K562 (cell line): Measurements from ENCODE around the gene ZCCHC24. TPM values are rescaled to one million over a fixed set of nuclear protein-coding genes. Genes with fewer than 3 reads are reported as not detected.

ENCODE experiments used
- ATAC-seq: fragments of 200-7000 bp; cut with Tn5 transposase; 3 replicates; pipeline ENCODE4 v1.9.1; 2020; ENCODE audit warnings: moderate library complexity
- BruUV-seq: library from RNA; stranded (reverse); fragments of 400-500 nt; replicated peaks from 2 replicates; lab custom pipeline; 2021; lab: Mats Ljungman, UMichigan
- CTCF ChIA-PET: fragments of 300-600 bp; formaldehyde crosslinking; extraction: SDS; loops from one replicate; lab custom pipeline; 2021; ENCODE audit warnings: low intra/inter-chr PET ratio; lab: Yijun Ruan, JAX
- POLR2A ChIA-PET: fragments of 300-600, 350-650 bp; sonication (Branson Sonifier 250); formaldehyde crosslinking; extraction: SDS; loops from one replicate; lab custom pipeline; 2021; ENCODE audit warnings: antibody characterized with exemption, inconsistent platforms; lab: Yijun Ruan, JAX
- DNase-seq, 4 experiments: peaks; one replicate each; pipeline versions ENCODE4 v3.0.0 to v3.0.0-alpha.2; 2011 to 2018; ENCODE audit warnings: low spot score in 3 of 4, mixed read lengths in 3 of 4; ENCODE audit errors: extremely low read depth in 1 of 4
- FAIRE-seq: peaks from 2 replicates; lab custom pipeline; 2011; peaks lifted over from hg19 to GRCh38; lab: Jason Lieb, UNC
- H2AFZ ChIP-seq: 2 replicates; pipeline ENCODE4 v1.6.0; 2011; ENCODE audit warnings: low read depth, low read length, control low read depth, inconsistent platforms
- H3K27ac ChIP-seq: fragments of 200-600 bp; 3 replicates; pipeline ENCODE4 v1.8.0; 2011; ENCODE audit warnings: low read depth, mild to moderate bottlenecking, control low read depth, inconsistent platforms, low read length, moderate library complexity, mixed read lengths; ENCODE audit errors: extremely low read depth
- H3K27me3 ChIP-seq, 2 experiments: fragments of 300-600 bp in 1 of 2; 2 replicates in 1 of 2; 3 replicates in 1 of 2; pipeline versions ENCODE4 v1.6.0 to v1.8.0; 2011; ENCODE audit warnings: inconsistent platforms in 2 of 2, low read length in 2 of 2, mild to moderate bottlenecking in 1 of 2, mixed read lengths in 1 of 2, moderate library complexity in 1 of 2; ENCODE audit not compliant: control insufficient read depth in 2 of 2, insufficient read depth in 2 of 2
- H3K36me3 ChIP-seq: fragments of 300-600 bp; 3 replicates; pipeline ENCODE4 v1.8.0; 2011; ENCODE audit warnings: mild to moderate bottlenecking, low read length, inconsistent platforms; ENCODE audit not compliant: control insufficient read depth, insufficient read depth
- H3K4me1 ChIP-seq, 2 experiments: fragments of 200-600 bp in 1 of 2; replicated peaks in 1 of 2; 2 replicates in 1 of 2; 3 replicates in 1 of 2; pipeline versions ENCODE4 v1.5.1 to v1.8.0; 2011; ENCODE audit warnings: inconsistent platforms in 2 of 2, low read length in 2 of 2, mild to moderate bottlenecking in 1 of 2, mixed read lengths in 1 of 2, moderate library complexity in 1 of 2; ENCODE audit not compliant: control insufficient read depth in 2 of 2, insufficient read depth in 2 of 2
- H3K4me2 ChIP-seq: 2 replicates; pipeline ENCODE4 v1.6.1; 2011; ENCODE audit warnings: low read length, control low read depth, inconsistent platforms, mixed read lengths; ENCODE audit not compliant: insufficient read depth
- H3K4me3 ChIP-seq: fragments of 200-600 bp; sonication (generic), shearing (Covaris generic); 2 replicates; pipeline ENCODE4 v1.5.1; 2016; ENCODE audit warnings: control low read depth, inconsistent platforms
- H3K79me2 ChIP-seq: fragments of 200-600 bp; 3 replicates; pipeline ENCODE4 v1.8.0; 2011; ENCODE audit warnings: low read length, inconsistent platforms; ENCODE audit not compliant: control insufficient read depth, insufficient read depth
- H3K9ac ChIP-seq, 2 experiments: 2 replicates each; pipeline versions ENCODE4 v1.6.0 to v1.6.1; 2011; ENCODE audit warnings: low read depth in 2 of 2, low read length in 2 of 2, control low read depth in 1 of 2, inconsistent platforms in 1 of 2, mild to moderate bottlenecking in 1 of 2, mixed read lengths in 1 of 2; ENCODE audit not compliant: insufficient read depth in 1 of 2
- H3K9me1 ChIP-seq: one replicate; pipeline ENCODE4 v1.6.0; 2011; ENCODE audit warnings: inconsistent platforms, mild to moderate bottlenecking, low read length, moderate library complexity; ENCODE audit not compliant: control insufficient read depth, insufficient read depth
- H3K9me3 ChIP-seq: replicated peaks from 2 replicates; pipeline ENCODE4 v1.5.1; 2011; ENCODE audit warnings: low read depth, low read length, inconsistent platforms; ENCODE audit not compliant: control insufficient read depth, insufficient read depth
- H4K20me1 ChIP-seq: replicated peaks from 2 replicates; pipeline ENCODE4 v1.6.1; 2011; ENCODE audit warnings: low read length, inconsistent platforms, mixed read lengths; ENCODE audit not compliant: control insufficient read depth, insufficient read depth
- ARHGAP35 ChIP-seq: fragments of 450-650 bp; IDR thresholded peaks from 2 replicates; pipeline ENCODE4 v1.6.1; 2018; ENCODE audit not compliant: partially characterized antibody
- BRF2 ChIP-seq: IDR thresholded peaks from 3 replicates; pipeline ENCODE4 v1.6.1; 2011; ENCODE audit warnings: borderline replicate concordance, mild to moderate bottlenecking; ENCODE audit not compliant: insufficient read length, insufficient read depth
- KDM1A ChIP-seq, 2 experiments: fragments of 450-650 bp; IDR thresholded peaks; 2 replicates each; pipeline ENCODE4 v1.6.1; 2016; ENCODE audit warnings: mild to moderate bottlenecking in 2 of 2
- MAX ChIP-seq: sonication (generic); formaldehyde crosslinking; IDR thresholded peaks from 2 replicates; pipeline ENCODE4 v1.9.0; 2022; ENCODE audit warnings: mild to moderate bottlenecking, missing genetic modification reagents
- MGA ChIP-seq: fragments of 450-650 bp; IDR thresholded peaks from 2 replicates; pipeline ENCODE4 v1.6.1; 2016; ENCODE audit warnings: mild to moderate bottlenecking, moderate library complexity
- USF2 ChIP-seq: sonication (generic); formaldehyde crosslinking; IDR thresholded peaks from 2 replicates; pipeline ENCODE4 v1.5.0; 2020; ENCODE audit warnings: missing genetic modification reagents
- WGBS: fragments of 100-300 bp; shearing (Covaris generic); methylation state at CpG from one replicate; pipeline ENCODE4 v1.1.6; 2016; ENCODE audit warnings: low coverage, mixed read lengths; ENCODE audit not compliant: insufficient coverage; ENCODE audit errors: missing lambda C conversion rate; 5-methylcytosine and 5-hydroxymethylcytosine counted together
- in situ Hi-C: fragments of 300-500 bp; cut with MboI; formaldehyde crosslinking; loops from 4 replicates; pipeline ENCODE4 v1.15.0; 2018; ENCODE audit warnings: inconsistent platforms, mixed read lengths
- intact Hi-C: fragments of 100-400 bp; cut with micrococcal nuclease; formaldehyde crosslinking; loops from 2 replicates; pipeline ENCODE4 v1.14.2; 2022
- polyA plus RNA-seq, 8 experiments: library from polyadenylated mRNA; depleted of rRNA in 4 of 8; stranded (reverse) in 5 of 8; unstranded in 3 of 8; fragments of >200 nt; fragmentation: Nextera tagmentation in 2 of 8; fragmentation: Illumina TruSeq in 1 of 8; extraction: Ambion mirVana in 2 of 8; extraction: Trizol in 1 of 8; gene quantifications; 2 replicates each; pipeline versions ENCODE4 v1.2.1 to v1.2.3, GENCODE V29; 2011 to 2014; ENCODE audit warnings: inconsistent platforms in 1 of 8, missing spikeins in 1 of 8
- total RNA-seq, 7 experiments: library from RNA; depleted of rRNA in 6 of 7; stranded (reverse); fragments of >200 nt in 6 of 7; fragmentation: Illumina TruSeq in 2 of 7; extraction: Trizol in 2 of 7; gene quantifications; 2 replicates each; pipeline versions ENCODE4 v1.2.1 to v1.2.3, GENCODE V29; 2011 to 2021; ENCODE audit warnings: low replicate concordance in 1 of 7

Gene ZCCHC24
- total and polyA plus RNA-seq, 9 of the 15 experiments (the other 6 are each of a cell fraction or from before 2014, with no cell fraction given): 0.84 to 11.0 (median 4.6) TPM

- ChIA-PET POLR2A (interaction anchor here (0.6 to 1.3 kb wide), 7 partner anchors 15 to 1283 kb away, joined by 3 to 4 read pairs (median 3); no protein-coding TSS in a partner anchor), CTCF (interaction anchor here (2.3 kb wide), 1 partner anchor 94 kb away, joined by 22 read pairs; no protein-coding TSS in a partner anchor)
- H3K27me3 ChIP-seq: peaks cover 0 to 5% of the 10 kb centered on the region in 2 experiments; a peak in 3 of 5 replicates
- FAIRE-seq (no peak), ATAC-seq (peak; percentile 9), DNase-seq (no peak)
- H3K27ac ChIP-seq: no peak overlapping the region
- no peaks in the 10 kb centered on the region for H3K36me3 ChIP-seq
- H3K79me2 ChIP-seq: no peaks in the 10 kb centered on the region
- no peaks in the 10 kb centered on the region for H3K9me3 ChIP-seq
- peak overlapping the region; percentile 78; the same call in 1 of the 2 replicates for H2AFZ ChIP-seq
- WGBS: 23% methylated on average over 6 of the region's 6 CpGs
- no peak overlapping the region for H3K4me2 ChIP-seq
- H3K4me1 ChIP-seq: peaks cover 6 to 19% of the 10 kb centered on the region in 2 experiments; a peak in 3 of 5 replicates
- no peak overlapping the region for H3K4me3 ChIP-seq
- H4K20me1 ChIP-seq: no peaks in the 10 kb centered on the region
- H3K9me1 ChIP-seq: no peaks in the 10 kb centered on the region
- no peak overlapping the region for H3K9ac ChIP-seq
- in situ Hi-C loops: no loop called here
- no TSS peak for BruUV-seq
- intact Hi-C loops: no loop called here
- peak; percentile 20; the same call in 1 of the 2 replicates for TF ChIP-seq MGA
- no peak for TF ChIP-seq BRF2
- peak; percentile 25; the same call in 1 of the 2 replicates for TF ChIP-seq MAX (CRISPR knock-in tag)
- TF ChIP-seq USF2 (CRISPR knock-in tag): 0 out of 2 replicates have a peak, but pooled peaks have one; percentile 14
- TF ChIP-seq ARHGAP35: no peak
- 0 out of 4 replicates have a peak, but pooled peaks of 1 of the 2 experiments have one; percentile 30 for TF ChIP-seq KDM1A (IDR thresholded peaks at IDR 0.05)
These were observed 23.6 kb upstream of the ZCCHC24 start for GRCh38 chr10:79468841-79469585.
